H9 (cell line): Measurements from ENCODE around the gene RGS3. TPM values are rescaled to one million over a fixed set of nuclear protein-coding genes. Genes with fewer than 3 reads are reported as not detected.

Source experiments
- DNase-seq: peaks from one replicate; pipeline ENCODE4 v3.0.0-alpha.2; 2017
- H2AFZ ChIP-seq: one replicate; pipeline ENCODE4 v1.6.1; 2013; ENCODE audit warnings: mild to moderate bottlenecking, low read length, control low read depth, moderate library complexity
- H2AK5ac ChIP-seq: 2 replicates; pipeline ENCODE4 v1.6.1; 2013; ENCODE audit warnings: low read length, control low read depth, mixed read lengths; ENCODE audit not compliant: insufficient read length
- H2BK120ac ChIP-seq: one replicate; pipeline ENCODE4 v1.6.1; 2013; ENCODE audit warnings: low read depth, mild to moderate bottlenecking, low read length, control low read depth, inconsistent platforms; ENCODE audit not compliant: poor library complexity, severe bottlenecking
- H2BK12ac ChIP-seq: 2 replicates; pipeline ENCODE4 v1.6.1; 2013; ENCODE audit warnings: low read length, control low read depth, mixed read lengths, low read depth; ENCODE audit not compliant: insufficient read length
- H2BK15ac ChIP-seq: 2 replicates; pipeline ENCODE4 v1.6.1; 2013; ENCODE audit warnings: low read depth, low read length, control low read depth
- H2BK20ac ChIP-seq: one replicate; pipeline ENCODE4 v1.6.1; 2013; ENCODE audit warnings: low read depth, mild to moderate bottlenecking, low read length, control low read depth, inconsistent platforms; ENCODE audit not compliant: poor library complexity, severe bottlenecking
- H2BK5ac ChIP-seq: 2 replicates; pipeline ENCODE4 v1.6.1; 2013; ENCODE audit warnings: low read length, control low read depth, mixed read lengths; ENCODE audit not compliant: insufficient read length
- H3K14ac ChIP-seq: 2 replicates; pipeline ENCODE4 v1.6.1; 2013; ENCODE audit warnings: low read length, control low read depth; ENCODE audit not compliant: insufficient read depth
- H3K18ac ChIP-seq: 2 replicates; pipeline ENCODE4 v1.6.1; 2013; ENCODE audit warnings: low read depth, mild to moderate bottlenecking, mixed read lengths, low read length, control low read depth; ENCODE audit not compliant: insufficient read length
- H3K23ac ChIP-seq: 2 replicates; pipeline ENCODE4 v1.6.1; 2013; ENCODE audit warnings: low read length, control low read depth, mixed read lengths, low read depth; ENCODE audit not compliant: insufficient read length
- H3K23me2 ChIP-seq: 2 replicates; pipeline ENCODE4 v1.6.1; 2013; ENCODE audit warnings: low read depth, mild to moderate bottlenecking, mixed read lengths, low read length, control low read depth; ENCODE audit not compliant: insufficient read length, poor library complexity, severe bottlenecking
- H3K27ac ChIP-seq: 2 replicates; pipeline ENCODE4 v1.5.1; 2013; ENCODE audit warnings: low read length, control low read depth, mixed read lengths, low read depth; ENCODE audit not compliant: insufficient read length
- H3K27me3 ChIP-seq: 2 replicates; pipeline ENCODE4 v1.6.1; 2013; ENCODE audit warnings: low read length, control low read depth, inconsistent platforms; ENCODE audit not compliant: insufficient read depth
- H3K4ac ChIP-seq: 2 replicates; pipeline ENCODE4 v1.6.1; 2013; ENCODE audit warnings: low read depth, mild to moderate bottlenecking, control low read depth, inconsistent platforms, low read length, moderate library complexity
- H3K4me1 ChIP-seq: 2 replicates; pipeline ENCODE4 v1.6.1; 2013; ENCODE audit warnings: low read length, control low read depth, inconsistent platforms; ENCODE audit not compliant: insufficient read depth
- H3K4me2 ChIP-seq: 2 replicates; pipeline ENCODE4 v1.6.1; 2013; ENCODE audit warnings: low read length, control low read depth, mixed read lengths; ENCODE audit not compliant: insufficient read length, insufficient read depth
- H3K56ac ChIP-seq: 2 replicates; pipeline ENCODE4 v1.6.1; 2013; ENCODE audit warnings: low read depth, mild to moderate bottlenecking, mixed read lengths, low read length, control low read depth; ENCODE audit not compliant: insufficient read length
- H3K79me1 ChIP-seq: 2 replicates; pipeline ENCODE4 v1.6.1; 2013; ENCODE audit warnings: low read depth, mild to moderate bottlenecking, moderate library complexity, low read length, control low read depth, inconsistent platforms; ENCODE audit not compliant: insufficient read depth, poor library complexity, severe bottlenecking
- H3K79me2 ChIP-seq: 2 replicates; pipeline ENCODE4 v1.6.1; 2013; ENCODE audit warnings: low read length, control low read depth, inconsistent platforms; ENCODE audit not compliant: insufficient read depth
- H3K9ac ChIP-seq: 2 replicates; pipeline ENCODE4 v1.6.1; 2013; ENCODE audit warnings: low read length, control low read depth, mixed read lengths; ENCODE audit not compliant: insufficient read length; ENCODE audit errors: extremely low read depth
- H3K9me3 ChIP-seq: one replicate; pipeline ENCODE4 v1.6.1; 2013; ENCODE audit warnings: low read depth, low read length, inconsistent platforms; ENCODE audit not compliant: control insufficient read depth
- H3T11ph ChIP-seq: one replicate; pipeline ENCODE4 v1.6.1; 2013; ENCODE audit warnings: mild to moderate bottlenecking, low read length, control low read depth, inconsistent platforms
- H4K20me1 ChIP-seq: one replicate; pipeline ENCODE4 v1.6.1; 2013; ENCODE audit not compliant: control insufficient read depth, insufficient read length, insufficient read depth
- H4K5ac ChIP-seq: 2 replicates; pipeline ENCODE4 v1.6.1; 2013; ENCODE audit warnings: low read depth, mild to moderate bottlenecking, mixed read lengths, low read length, control low read depth; ENCODE audit not compliant: insufficient read length
- H4K8ac ChIP-seq: replicated peaks from 2 replicates; pipeline ENCODE4 v1.6.1; 2013; ENCODE audit warnings: low read length, control low read depth, mixed read lengths, low read depth; ENCODE audit not compliant: insufficient read length
- H4K91ac ChIP-seq: 2 replicates; pipeline ENCODE4 v1.6.1; 2013; ENCODE audit warnings: low read depth, mild to moderate bottlenecking, moderate library complexity, mixed read lengths, low read length, control low read depth; ENCODE audit not compliant: insufficient read length
- H3K27ac Mint-ChIP-seq, 3 experiments: 2 replicates in 2 of 3; 3 replicates in 1 of 3; pipeline ENCODE4 v1.8.0; 2020 to 2021; ENCODE audit warnings: mixed read lengths in 3 of 3, mild to moderate bottlenecking in 1 of 3, moderate library complexity in 1 of 3
- H3K27me3 Mint-ChIP-seq: 2 replicates; pipeline ENCODE4 v1.8.0; 2021; ENCODE audit warnings: low read depth, mild to moderate bottlenecking, moderate library complexity, mixed read lengths
- H3K36me3 Mint-ChIP-seq, 3 experiments: 2 replicates in 2 of 3; 3 replicates in 1 of 3; pipeline ENCODE4 v1.8.0; 2020 to 2021; ENCODE audit warnings: low read depth in 3 of 3, mixed read lengths in 3 of 3; ENCODE audit not compliant: insufficient read depth in 1 of 3
- H3K4me1 Mint-ChIP-seq, 2 experiments: 2 replicates each; pipeline ENCODE4 v1.8.0; 2020; ENCODE audit warnings: mixed read lengths in 2 of 2
- H3K4me3 Mint-ChIP-seq, 2 experiments: 2 replicates in 1 of 2; 3 replicates in 1 of 2; pipeline ENCODE4 v1.8.0; 2020 to 2021; ENCODE audit warnings: mild to moderate bottlenecking in 2 of 2, mixed read lengths in 2 of 2, moderate library complexity in 1 of 2
- H3K9me3 Mint-ChIP-seq, 2 experiments: 2 replicates in 1 of 2; 3 replicates in 1 of 2; pipeline ENCODE4 v1.8.0; 2020; ENCODE audit warnings: mild to moderate bottlenecking in 2 of 2, mixed read lengths in 2 of 2, moderate library complexity in 1 of 2
- WGBS: extraction: QIAGEN DNeasy Blood & Tissue Kit; methylation state at CpG from one replicate; pipeline ENCODE4 v1.1.7; 2013; ENCODE audit warnings: missing lambda C conversion rate, low lambda C conversion rate, mixed read lengths; ENCODE audit not compliant: insufficient read length; ENCODE audit errors: extremely low coverage; 5-methylcytosine and 5-hydroxymethylcytosine counted together
- total RNA-seq: library from RNA; stranded (reverse); gene quantifications from 2 replicates; pipeline ENCODE4 v1.2.1, GENCODE V29; 2021
- TF ChIP-seq, protein P1 (sequence below): fragments of 200-600 bp; sonication (generic); conservative IDR thresholded peaks from 3 replicates; pipeline ENCODE4 v1.8.0; 2021; ENCODE audit warnings: antibody characterized with exemption, mild to moderate bottlenecking

RGS3 gene
- total RNA-seq, 1 experiment from 2014 or later: 13.9 TPM

DNA sequence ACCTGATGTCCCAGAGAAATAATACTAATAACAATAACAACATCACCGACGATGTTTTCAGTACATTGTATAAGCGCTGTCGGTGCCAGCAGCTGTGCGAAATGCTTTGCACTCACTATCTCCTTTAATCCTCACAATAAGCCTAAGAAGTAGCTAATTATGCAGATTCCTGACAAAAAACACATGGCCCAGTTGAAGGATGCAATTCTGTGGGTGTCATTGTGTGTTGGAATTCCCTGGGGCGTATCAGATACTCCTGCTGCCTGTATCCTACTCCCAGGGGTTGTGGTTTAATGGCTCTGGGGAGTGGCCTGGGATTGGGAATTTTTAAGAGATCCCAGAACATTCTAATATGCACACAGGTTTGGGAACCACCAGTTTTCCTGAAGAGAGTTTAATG is 154.0 kb downstream of the RGS3 start:
- Histone ChIP-seq H2BK5ac (no peak overlapping the region), H3K56ac (no peak overlapping the region), H3K79me2 (no peaks in the 10 kb centered on the region), H3K4me1 (peaks cover 11% of the 10 kb centered on the region; the same call in 1 of the 2 replicates), H3K18ac (no peak overlapping the region), H3K9ac (no peak overlapping the region), H2BK120ac (no peak overlapping the region), H3K9me3 (no peaks in the 10 kb centered on the region), H4K8ac (no peak overlapping the region), H2BK15ac (no peak overlapping the region), H3K27ac (no peak overlapping the region), H2BK20ac (no peak overlapping the region), H3K79me1 (no peaks in the 10 kb centered on the region), H3K23me2 (no peaks in the 10 kb centered on the region), H3T11ph (no peak overlapping the region), H3K14ac (no peak overlapping the region), H3K27me3 (no peaks in the 10 kb centered on the region), H4K5ac (no peak overlapping the region), H3K23ac (no peak overlapping the region), H3K4ac (no peak overlapping the region), H4K91ac (no peak overlapping the region), H2AFZ (no peak overlapping the region), H2AK5ac (no peak overlapping the region), H3K4me2 (no peak overlapping the region), H2BK12ac (no peak overlapping the region), H4K20me1 (no peaks in the 10 kb centered on the region)
- WGBS: no CpG with 5 or more reads among the region's 6 CpGs
- peaks cover 37 to 51% of the 10 kb centered on the region in 2 experiments for H3K4me1 Mint-ChIP-seq
- no peak for DNase-seq
- H3K9me3 Mint-ChIP-seq: no peaks in the 10 kb centered on the region
- H3K27ac Mint-ChIP-seq: peak overlapping the region in 1 of 3 experiments; percentile 73; a peak in 2 of 7 replicates
- H3K36me3 Mint-ChIP-seq: no peaks in the 10 kb centered on the region; a peak in 1 of 7 replicates
- peaks cover 7% of the 10 kb centered on the region; the same call in 1 of the 2 replicates for H3K27me3 Mint-ChIP-seq
- TF ChIP-seq, protein P1, sequence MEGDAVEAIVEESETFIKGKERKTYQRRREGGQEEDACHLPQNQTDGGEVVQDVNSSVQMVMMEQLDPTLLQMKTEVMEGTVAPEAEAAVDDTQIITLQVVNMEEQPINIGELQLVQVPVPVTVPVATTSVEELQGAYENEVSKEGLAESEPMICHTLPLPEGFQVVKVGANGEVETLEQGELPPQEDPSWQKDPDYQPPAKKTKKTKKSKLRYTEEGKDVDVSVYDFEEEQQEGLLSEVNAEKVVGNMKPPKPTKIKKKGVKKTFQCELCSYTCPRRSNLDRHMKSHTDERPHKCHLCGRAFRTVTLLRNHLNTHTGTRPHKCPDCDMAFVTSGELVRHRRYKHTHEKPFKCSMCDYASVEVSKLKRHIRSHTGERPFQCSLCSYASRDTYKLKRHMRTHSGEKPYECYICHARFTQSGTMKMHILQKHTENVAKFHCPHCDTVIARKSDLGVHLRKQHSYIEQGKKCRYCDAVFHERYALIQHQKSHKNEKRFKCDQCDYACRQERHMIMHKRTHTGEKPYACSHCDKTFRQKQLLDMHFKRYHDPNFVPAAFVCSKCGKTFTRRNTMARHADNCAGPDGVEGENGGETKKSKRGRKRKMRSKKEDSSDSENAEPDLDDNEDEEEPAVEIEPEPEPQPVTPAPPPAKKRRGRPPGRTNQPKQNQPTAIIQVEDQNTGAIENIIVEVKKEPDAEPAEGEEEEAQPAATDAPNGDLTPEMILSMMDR: no peak
- no peak overlapping the region for H3K4me3 Mint-ChIP-seq
